ENCODE measurements around the gene AGXT2.

- TF ChIP-seq POLR2A (IDR thresholded peaks at IDR 0.05) (no peak), EP300 (IDR thresholded peaks at IDR 0.05) (no peak)
- TF ChIP-seq, protein P1, sequence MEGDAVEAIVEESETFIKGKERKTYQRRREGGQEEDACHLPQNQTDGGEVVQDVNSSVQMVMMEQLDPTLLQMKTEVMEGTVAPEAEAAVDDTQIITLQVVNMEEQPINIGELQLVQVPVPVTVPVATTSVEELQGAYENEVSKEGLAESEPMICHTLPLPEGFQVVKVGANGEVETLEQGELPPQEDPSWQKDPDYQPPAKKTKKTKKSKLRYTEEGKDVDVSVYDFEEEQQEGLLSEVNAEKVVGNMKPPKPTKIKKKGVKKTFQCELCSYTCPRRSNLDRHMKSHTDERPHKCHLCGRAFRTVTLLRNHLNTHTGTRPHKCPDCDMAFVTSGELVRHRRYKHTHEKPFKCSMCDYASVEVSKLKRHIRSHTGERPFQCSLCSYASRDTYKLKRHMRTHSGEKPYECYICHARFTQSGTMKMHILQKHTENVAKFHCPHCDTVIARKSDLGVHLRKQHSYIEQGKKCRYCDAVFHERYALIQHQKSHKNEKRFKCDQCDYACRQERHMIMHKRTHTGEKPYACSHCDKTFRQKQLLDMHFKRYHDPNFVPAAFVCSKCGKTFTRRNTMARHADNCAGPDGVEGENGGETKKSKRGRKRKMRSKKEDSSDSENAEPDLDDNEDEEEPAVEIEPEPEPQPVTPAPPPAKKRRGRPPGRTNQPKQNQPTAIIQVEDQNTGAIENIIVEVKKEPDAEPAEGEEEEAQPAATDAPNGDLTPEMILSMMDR (IDR thresholded peaks at IDR 0.05) = no peak
Measured at GRCh38 chr5:35009657-35010056, 38.1 kb downstream of the AGXT2 start.

All from suprapubic skin (tissue), 3 donors.